Measurements from ENCODE around the gene STARD7. TPM values are rescaled to one million over a fixed set of nuclear protein-coding genes. Genes with fewer than 3 reads are reported as not detected.

STARD7 gene
- total and polyA plus RNA-seq, 2 of the 13 experiments (the other 11 are each of a cell fraction or from before 2014, with no cell fraction given): 88.2 to 300 TPM

DNA sequence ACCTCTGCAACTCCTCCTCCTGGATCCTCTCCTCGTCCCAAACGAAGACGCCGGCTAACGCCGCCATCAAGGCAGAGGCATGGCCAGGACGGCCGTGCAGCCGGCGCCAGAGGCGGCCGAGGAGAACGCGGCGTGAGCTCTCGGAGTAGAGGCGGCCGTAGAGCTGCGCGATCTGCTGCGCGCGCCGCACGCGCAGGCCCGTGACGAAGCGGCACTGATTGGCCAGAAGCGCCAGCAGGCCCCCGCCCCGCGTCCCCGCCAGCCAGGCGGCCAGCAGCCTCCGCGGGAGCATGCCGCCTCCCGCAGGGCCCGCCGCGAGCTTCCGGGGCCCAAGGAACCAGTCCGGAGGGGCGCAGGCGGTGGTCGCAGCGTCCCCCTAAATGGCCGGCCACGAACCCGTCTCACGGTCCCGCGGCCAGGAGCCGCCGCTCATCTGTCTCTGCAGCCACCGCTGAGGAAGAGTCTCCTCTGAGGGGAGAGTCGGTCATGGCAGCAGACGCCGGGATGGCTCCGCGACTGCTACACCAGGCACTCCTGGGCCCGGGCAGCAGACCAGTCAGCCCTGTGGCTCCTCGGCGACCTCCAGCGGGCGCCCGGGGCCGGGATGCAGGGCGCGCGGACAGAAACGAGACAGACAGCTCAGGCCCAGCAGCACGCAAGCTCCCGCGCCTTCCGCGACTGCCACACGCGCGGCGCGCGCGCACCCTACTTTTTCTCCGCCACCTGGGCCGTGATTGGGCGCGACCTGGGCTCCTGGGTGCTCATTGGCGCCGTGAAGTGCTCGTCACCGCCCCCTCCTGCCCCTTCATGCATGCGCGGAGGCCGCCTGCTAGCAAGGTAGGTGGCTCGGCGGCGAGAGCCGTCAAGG, at the start of gene STARD7 (continued):
- TF ChIP-seq, protein P1, sequence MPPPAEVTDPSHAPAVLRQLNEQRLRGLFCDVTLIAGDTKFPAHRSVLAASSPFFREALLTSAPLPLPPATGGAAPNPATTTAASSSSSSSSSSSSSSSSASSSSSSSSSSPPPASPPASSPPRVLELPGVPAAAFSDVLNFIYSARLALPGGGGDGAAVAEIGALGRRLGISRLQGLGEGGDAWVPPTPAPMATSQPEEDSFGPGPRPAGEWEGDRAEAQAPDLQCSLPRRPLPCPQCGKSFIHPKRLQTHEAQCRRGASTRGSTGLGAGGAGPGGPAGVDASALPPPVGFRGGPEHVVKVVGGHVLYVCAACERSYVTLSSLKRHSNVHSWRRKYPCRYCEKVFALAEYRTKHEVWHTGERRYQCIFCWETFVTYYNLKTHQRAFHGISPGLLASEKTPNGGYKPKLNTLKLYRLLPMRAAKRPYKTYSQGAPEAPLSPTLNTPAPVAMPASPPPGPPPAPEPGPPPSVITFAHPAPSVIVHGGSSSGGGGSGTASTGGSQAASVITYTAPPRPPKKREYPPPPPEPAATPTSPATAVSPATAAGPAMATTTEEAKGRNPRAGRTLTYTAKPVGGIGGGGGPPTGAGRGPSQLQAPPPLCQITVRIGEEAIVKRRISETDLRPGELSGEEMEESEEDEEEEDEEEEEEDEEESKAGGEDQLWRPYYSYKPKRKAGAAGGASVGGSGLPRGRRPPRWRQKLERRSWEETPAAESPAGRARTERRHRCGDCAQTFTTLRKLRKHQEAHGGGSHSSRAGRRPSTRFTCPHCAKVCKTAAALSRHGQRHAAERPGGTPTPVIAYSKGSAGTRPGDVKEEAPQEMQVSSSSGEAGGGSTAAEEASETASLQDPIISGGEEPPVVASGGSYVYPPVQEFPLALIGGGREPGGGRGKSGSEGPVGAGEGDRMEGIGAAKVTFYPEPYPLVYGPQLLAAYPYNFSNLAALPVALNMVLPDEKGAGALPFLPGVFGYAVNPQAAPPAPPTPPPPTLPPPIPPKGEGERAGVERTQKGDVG (CRISPR knock-in tag; IDR thresholded peaks at IDR 0.05; ENCODE audit: borderline replicate concordance): 0 out of 2 replicates have a peak, but pooled peaks have one; percentile 82
- TF ChIP-seq ZNF589 (CRISPR knock-in tag; conservative IDR thresholded peaks at IDR 0.05) (no peak; the same call in none of the 2 replicates), ISL2 (CRISPR knock-in tag; IDR thresholded peaks at IDR 0.05) (peak; percentile 74), RELA (CRISPR knock-in tag; IDR thresholded peaks at IDR 0.05) (no peak; the same call in 1 of the 2 replicates), KDM3A (CRISPR knock-in tag; IDR thresholded peaks at IDR 0.05; ENCODE audit: low read depth) (peak; percentile 79; the same call in 1 of the 2 replicates), MIER2 (CRISPR knock-in tag; IDR thresholded peaks at IDR 0.05) (peak; percentile 34; the same call in 1 of the 2 replicates), ZNF7 (CRISPR knock-in tag; IDR thresholded peaks at IDR 0.05) (no peak), CHD2 (IDR thresholded peaks at IDR 0.05; ENCODE audit: low read depth, low read length) (peak; percentile 75; the same call in 1 of the 2 replicates), PLSCR1 (CRISPR knock-in tag; IDR thresholded peaks at IDR 0.05; ENCODE audit: borderline replicate concordance) (peak; percentile 81; the same call in 1 of the 2 replicates), ZNF232 (CRISPR knock-in tag; IDR thresholded peaks at IDR 0.05; ENCODE audit: borderline replicate concordance) (peak; percentile 74; the same call in 1 of the 2 replicates), SMAD9 (CRISPR knock-in tag; IDR thresholded peaks at IDR 0.05) (peak; percentile 84; the same call in 1 of the 2 replicates)
- TF ChIP-seq, protein P2, sequence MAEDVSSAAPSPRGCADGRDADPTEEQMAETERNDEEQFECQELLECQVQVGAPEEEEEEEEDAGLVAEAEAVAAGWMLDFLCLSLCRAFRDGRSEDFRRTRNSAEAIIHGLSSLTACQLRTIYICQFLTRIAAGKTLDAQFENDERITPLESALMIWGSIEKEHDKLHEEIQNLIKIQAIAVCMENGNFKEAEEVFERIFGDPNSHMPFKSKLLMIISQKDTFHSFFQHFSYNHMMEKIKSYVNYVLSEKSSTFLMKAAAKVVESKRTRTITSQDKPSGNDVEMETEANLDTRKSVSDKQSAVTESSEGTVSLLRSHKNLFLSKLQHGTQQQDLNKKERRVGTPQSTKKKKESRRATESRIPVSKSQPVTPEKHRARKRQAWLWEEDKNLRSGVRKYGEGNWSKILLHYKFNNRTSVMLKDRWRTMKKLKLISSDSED (CRISPR knock-in tag; IDR thresholded peaks at IDR 0.05): peak; percentile 80
- TF ChIP-seq, protein P3, sequence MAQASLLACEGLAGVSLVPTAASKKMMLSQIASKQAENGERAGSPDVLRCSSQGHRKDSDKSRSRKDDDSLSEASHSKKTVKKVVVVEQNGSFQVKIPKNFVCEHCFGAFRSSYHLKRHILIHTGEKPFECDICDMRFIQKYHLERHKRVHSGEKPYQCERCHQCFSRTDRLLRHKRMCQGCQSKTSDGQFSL (CRISPR knock-in tag; IDR thresholded peaks at IDR 0.05): no peak; the same call in none of the 2 replicates
- TF ChIP-seq, protein P4, sequence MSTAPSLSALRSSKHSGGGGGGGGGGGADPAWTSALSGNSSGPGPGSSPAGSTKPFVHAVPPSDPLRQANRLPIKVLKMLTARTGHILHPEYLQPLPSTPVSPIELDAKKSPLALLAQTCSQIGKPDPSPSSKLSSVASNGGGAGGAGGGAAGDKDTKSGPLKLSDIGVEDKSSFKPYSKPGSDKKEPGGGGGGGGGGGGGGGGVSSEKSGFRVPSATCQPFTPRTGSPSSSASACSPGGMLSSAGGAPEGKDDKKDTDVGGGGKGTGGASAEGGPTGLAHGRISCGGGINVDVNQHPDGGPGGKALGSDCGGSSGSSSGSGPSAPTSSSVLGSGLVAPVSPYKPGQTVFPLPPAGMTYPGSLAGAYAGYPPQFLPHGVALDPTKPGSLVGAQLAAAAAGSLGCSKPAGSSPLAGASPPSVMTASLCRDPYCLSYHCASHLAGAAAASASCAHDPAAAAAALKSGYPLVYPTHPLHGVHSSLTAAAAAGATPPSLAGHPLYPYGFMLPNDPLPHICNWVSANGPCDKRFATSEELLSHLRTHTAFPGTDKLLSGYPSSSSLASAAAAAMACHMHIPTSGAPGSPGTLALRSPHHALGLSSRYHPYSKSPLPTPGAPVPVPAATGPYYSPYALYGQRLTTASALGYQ (CRISPR knock-in tag; IDR thresholded peaks at IDR 0.05): no peak
